ENCODE measurements around the gene DDX10.

DNA sequence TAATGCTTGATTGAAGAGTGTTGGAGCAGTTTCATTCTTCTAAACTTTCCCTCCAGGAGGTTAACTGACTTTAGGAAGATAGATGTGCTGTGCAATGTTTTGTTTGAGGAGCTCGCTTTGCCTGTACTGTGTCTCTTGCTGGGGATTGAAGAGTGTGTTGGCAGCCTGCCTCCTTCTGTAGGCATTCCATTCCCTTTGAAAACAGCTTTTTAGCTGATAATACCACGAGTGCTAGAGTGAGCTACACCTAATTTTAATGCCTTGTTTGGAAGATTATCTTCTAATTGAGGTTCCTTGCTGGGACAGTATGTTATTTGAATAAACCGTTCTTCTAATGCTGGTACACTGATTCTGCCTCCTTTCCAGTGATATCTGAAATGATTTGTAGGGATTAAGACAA lies 7.2 kb downstream of the DDX10 start:
- TF ChIP-seq, protein P1, sequence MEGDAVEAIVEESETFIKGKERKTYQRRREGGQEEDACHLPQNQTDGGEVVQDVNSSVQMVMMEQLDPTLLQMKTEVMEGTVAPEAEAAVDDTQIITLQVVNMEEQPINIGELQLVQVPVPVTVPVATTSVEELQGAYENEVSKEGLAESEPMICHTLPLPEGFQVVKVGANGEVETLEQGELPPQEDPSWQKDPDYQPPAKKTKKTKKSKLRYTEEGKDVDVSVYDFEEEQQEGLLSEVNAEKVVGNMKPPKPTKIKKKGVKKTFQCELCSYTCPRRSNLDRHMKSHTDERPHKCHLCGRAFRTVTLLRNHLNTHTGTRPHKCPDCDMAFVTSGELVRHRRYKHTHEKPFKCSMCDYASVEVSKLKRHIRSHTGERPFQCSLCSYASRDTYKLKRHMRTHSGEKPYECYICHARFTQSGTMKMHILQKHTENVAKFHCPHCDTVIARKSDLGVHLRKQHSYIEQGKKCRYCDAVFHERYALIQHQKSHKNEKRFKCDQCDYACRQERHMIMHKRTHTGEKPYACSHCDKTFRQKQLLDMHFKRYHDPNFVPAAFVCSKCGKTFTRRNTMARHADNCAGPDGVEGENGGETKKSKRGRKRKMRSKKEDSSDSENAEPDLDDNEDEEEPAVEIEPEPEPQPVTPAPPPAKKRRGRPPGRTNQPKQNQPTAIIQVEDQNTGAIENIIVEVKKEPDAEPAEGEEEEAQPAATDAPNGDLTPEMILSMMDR (IDR thresholded peaks at IDR 0.05 in 8 of 11, conservative IDR thresholded peaks at IDR 0.05 in 3 of 11) = no peak
- no peak for TF ChIP-seq POLR2AphosphoS5 (IDR thresholded peaks at IDR 0.05)

Data from spleen (tissue), 7 donors.